ENCODE data around the gene CEL.

- TF ChIP-seq, protein P1, sequence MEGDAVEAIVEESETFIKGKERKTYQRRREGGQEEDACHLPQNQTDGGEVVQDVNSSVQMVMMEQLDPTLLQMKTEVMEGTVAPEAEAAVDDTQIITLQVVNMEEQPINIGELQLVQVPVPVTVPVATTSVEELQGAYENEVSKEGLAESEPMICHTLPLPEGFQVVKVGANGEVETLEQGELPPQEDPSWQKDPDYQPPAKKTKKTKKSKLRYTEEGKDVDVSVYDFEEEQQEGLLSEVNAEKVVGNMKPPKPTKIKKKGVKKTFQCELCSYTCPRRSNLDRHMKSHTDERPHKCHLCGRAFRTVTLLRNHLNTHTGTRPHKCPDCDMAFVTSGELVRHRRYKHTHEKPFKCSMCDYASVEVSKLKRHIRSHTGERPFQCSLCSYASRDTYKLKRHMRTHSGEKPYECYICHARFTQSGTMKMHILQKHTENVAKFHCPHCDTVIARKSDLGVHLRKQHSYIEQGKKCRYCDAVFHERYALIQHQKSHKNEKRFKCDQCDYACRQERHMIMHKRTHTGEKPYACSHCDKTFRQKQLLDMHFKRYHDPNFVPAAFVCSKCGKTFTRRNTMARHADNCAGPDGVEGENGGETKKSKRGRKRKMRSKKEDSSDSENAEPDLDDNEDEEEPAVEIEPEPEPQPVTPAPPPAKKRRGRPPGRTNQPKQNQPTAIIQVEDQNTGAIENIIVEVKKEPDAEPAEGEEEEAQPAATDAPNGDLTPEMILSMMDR (IDR thresholded peaks at IDR 0.05; ENCODE audit: low read depth, low read length) = no peak
- no peak for TF ChIP-seq EZH2phosphoT487 (IDR thresholded peaks at IDR 0.05; ENCODE audit: low read depth)
Measured at GRCh38 chr9:133113949-133114885, 52.4 kb downstream of the CEL start.
